ENCODE measurements around the gene HDGFL3. TPM values are rescaled to one million over a fixed set of nuclear protein-coding genes. Genes with fewer than 3 reads are reported as not detected.

The HDGFL3 gene
- total RNA-seq, 4 donors from 2014 or later: 1.00 to 7.1 (median 4.1) TPM

DNA sequence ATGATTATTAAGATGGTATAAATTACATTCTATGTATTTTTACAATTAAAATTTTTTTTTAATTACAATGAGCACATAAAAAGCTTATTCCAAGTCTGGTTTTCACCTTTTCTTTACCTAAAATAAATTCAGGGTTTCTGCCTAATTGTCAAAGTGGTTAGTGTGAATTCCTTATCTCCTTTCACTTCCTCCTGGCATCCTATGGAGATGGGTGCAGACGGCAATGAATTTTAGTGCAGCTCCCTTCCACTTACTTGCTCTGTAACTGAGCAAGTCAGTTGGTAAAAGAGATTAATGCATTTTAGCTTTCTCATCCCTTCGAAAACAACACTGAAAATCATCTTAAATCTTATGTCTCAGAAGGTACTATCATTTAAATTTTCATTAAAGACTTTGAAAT, 13.1 kb downstream of the HDGFL3 start:
- no peak for DNase-seq
- no peaks in the 10 kb centered on the region for H3K36me3 ChIP-seq
- H3K4me1 ChIP-seq: peaks cover 0 to 7% of the 10 kb centered on the region in 2 donors
- ATAC-seq: no peak
- no peak overlapping the region for H3K4me3 ChIP-seq
- in situ Hi-C loops (cut with MboI; ENCODE audit: low sequenced_read_pairs in 4 of 4) (no loop called here), intact Hi-C loops (cut with DNase I; ENCODE audit: low total_unique reads) (no loop called here)
- no peaks in the 10 kb centered on the region for H3K27me3 ChIP-seq
- TF ChIP-seq, protein P1, sequence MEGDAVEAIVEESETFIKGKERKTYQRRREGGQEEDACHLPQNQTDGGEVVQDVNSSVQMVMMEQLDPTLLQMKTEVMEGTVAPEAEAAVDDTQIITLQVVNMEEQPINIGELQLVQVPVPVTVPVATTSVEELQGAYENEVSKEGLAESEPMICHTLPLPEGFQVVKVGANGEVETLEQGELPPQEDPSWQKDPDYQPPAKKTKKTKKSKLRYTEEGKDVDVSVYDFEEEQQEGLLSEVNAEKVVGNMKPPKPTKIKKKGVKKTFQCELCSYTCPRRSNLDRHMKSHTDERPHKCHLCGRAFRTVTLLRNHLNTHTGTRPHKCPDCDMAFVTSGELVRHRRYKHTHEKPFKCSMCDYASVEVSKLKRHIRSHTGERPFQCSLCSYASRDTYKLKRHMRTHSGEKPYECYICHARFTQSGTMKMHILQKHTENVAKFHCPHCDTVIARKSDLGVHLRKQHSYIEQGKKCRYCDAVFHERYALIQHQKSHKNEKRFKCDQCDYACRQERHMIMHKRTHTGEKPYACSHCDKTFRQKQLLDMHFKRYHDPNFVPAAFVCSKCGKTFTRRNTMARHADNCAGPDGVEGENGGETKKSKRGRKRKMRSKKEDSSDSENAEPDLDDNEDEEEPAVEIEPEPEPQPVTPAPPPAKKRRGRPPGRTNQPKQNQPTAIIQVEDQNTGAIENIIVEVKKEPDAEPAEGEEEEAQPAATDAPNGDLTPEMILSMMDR (IDR thresholded peaks at IDR 0.05 in 4 of 5, conservative IDR thresholded peaks at IDR 0.05 in 1 of 5): no peak
- no peak for TF ChIP-seq POLR2A (IDR thresholded peaks at IDR 0.05)
- H3K9me3 ChIP-seq: no peaks in the 10 kb centered on the region
- H3K27ac ChIP-seq: no peak overlapping the region

DNA sequence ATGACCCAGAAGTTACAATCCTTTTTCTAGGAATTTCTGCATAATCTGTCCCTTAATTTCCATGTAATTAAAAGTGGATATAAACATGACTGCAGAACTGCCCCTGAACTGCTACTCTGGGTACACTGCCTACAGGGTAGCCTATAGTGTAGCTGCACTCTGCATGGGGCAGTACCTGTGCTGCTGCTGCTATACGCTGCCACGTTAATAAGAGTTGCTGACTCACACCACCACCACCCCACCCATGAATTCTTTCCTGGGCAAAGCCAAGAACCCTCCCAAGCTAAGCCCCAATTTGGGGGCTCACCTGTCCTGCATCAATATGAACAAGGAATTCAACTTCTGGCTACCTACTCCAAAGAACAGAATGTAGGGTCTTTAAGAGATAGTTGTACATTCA, 13.9 kb downstream of the HDGFL3 start:
- no peak overlapping the region for H3K4me3 ChIP-seq
- DNase-seq: no peak
- no peak overlapping the region for H3K27ac ChIP-seq
- peaks cover 0 to 7% of the 10 kb centered on the region in 2 donors for H3K4me1 ChIP-seq
- H3K36me3 ChIP-seq: no peaks in the 10 kb centered on the region
- intact Hi-C loops (cut with DNase I; ENCODE audit: low total_unique reads) (no loop called here), in situ Hi-C loops (cut with MboI; ENCODE audit: low sequenced_read_pairs in 4 of 4) (no loop called here)
- ATAC-seq: no peak
- H3K9me3 ChIP-seq: no peaks in the 10 kb centered on the region
- no peak for TF ChIP-seq POLR2A (IDR thresholded peaks at IDR 0.05)
- no peaks in the 10 kb centered on the region for H3K27me3 ChIP-seq

DNA sequence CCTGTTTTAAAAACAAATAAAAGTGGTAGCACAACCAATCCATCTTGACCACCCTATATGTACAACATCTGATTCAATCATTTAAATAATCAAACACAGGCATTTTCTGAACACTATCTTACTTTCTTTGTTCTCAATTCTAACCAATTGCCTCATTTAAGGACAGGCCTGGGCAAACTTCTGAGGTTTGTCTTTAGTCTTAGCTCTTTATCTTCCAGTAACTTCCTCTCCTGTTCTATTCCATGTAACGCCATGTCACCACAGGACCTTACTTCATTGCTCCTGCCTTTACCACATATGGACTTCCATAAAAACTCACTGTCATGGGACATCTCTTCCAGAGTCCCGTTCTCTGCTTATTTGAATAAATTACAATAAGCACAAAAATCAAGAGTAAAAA, 14.9 kb downstream of the HDGFL3 start:
- intact Hi-C loops (cut with DNase I; ENCODE audit: low total_unique reads) (no loop called here), in situ Hi-C loops (cut with MboI; ENCODE audit: low sequenced_read_pairs in 4 of 4) (no loop called here)
- Histone ChIP-seq H3K4me1 (peaks cover 0 to 7% of the 10 kb centered on the region in 2 donors), H3K4me3 (no peak overlapping the region), H3K9me3 (no peaks in the 10 kb centered on the region), H3K27ac (no peak overlapping the region), H3K27me3 (no peaks in the 10 kb centered on the region), H3K36me3 (no peaks in the 10 kb centered on the region)
- DNase-seq (no peak), ATAC-seq (no peak)
- TF ChIP-seq POLR2A (IDR thresholded peaks at IDR 0.05): no peak
- TF ChIP-seq, protein P1 (IDR thresholded peaks at IDR 0.05 in 4 of 5, conservative IDR thresholded peaks at IDR 0.05 in 1 of 5): no peak

DNA sequence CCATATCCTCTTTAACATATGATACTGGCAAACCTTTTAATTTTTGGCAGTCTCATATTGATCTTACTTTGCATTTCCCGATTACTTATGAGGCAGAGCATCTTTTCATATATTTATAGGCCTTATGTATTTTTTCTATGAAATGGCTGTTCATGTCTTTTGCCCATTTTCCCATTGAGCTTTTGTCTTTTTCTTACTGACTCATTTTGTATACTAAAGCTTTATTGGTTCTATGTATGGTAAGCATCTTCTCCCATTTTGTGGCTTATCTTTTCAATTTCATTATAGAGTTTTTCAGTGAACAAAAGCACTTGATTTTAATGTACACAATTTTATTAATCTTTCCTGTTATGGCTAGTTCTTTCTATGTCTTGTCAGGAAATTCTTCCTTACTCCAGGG, 17.2 kb downstream of the HDGFL3 start:
- Histone ChIP-seq H3K4me1 (peaks cover 0 to 7% of the 10 kb centered on the region in 2 donors), H3K36me3 (no peaks in the 10 kb centered on the region), H3K9me3 (no peaks in the 10 kb centered on the region), H3K27me3 (no peaks in the 10 kb centered on the region), H3K4me3 (no peak overlapping the region), H3K27ac (no peak overlapping the region)
- ATAC-seq (no peak), DNase-seq (no peak)
- TF ChIP-seq, protein P1 (IDR thresholded peaks at IDR 0.05 in 4 of 5, conservative IDR thresholded peaks at IDR 0.05 in 1 of 5): no peak
- in situ Hi-C loops (cut with MboI; ENCODE audit: low sequenced_read_pairs in 4 of 4) (no loop called here), intact Hi-C loops (cut with DNase I; ENCODE audit: low total_unique reads) (no loop called here)

DNA sequence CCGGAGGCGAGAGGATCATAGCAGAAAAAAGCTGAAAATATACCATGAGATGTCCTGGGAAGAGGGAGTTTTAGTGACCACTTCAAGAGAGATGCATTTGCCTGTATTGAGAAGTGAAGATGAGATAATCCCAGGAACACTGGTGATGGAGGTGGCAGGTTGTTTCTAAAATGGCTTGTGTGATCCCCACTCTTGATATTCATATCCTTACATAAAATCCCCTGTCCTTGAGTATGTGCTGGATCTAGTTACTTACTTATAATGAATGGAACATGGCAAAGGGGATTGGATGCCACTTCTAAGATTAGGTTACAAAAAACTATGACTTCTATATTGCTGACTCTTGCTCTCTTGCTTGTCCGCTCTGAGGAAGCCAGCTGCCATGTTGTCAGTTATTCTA, 22.1 kb downstream of the HDGFL3 start:
- Histone ChIP-seq H3K9me3 (no peaks in the 10 kb centered on the region), H3K27ac (no peak overlapping the region), H3K36me3 (no peaks in the 10 kb centered on the region), H3K27me3 (no peaks in the 10 kb centered on the region), H3K4me3 (no peak overlapping the region), H3K4me1 (no peaks in the 10 kb centered on the region)
- DNase-seq: no peak
- no peak for ATAC-seq
- in situ Hi-C loops (cut with MboI; ENCODE audit: low sequenced_read_pairs in 4 of 4) (no loop called here), intact Hi-C loops (cut with DNase I; ENCODE audit: low total_unique reads) (no loop called here)
- TF ChIP-seq POLR2A (IDR thresholded peaks at IDR 0.05): no peak
- TF ChIP-seq, protein P1 (IDR thresholded peaks at IDR 0.05 in 4 of 5, conservative IDR thresholded peaks at IDR 0.05 in 1 of 5): no peak
